ENCODE measurements around the gene CCDC142. TPM values are rescaled to one million over a fixed set of nuclear protein-coding genes. Genes with fewer than 3 reads are reported as not detected.
"Not testable (repeated sequence)": the region's sequence is repeated elsewhere in the genome, so short reads cannot be mapped to it uniquely, and the experiment has no call there.

Gene CCDC142
- total RNA-seq, 4 donors from 2014 or later = 9.6 to 27.8 (median 19.2) TPM

GRCh38 chr2:74474481-74474880 is 8.3 kb downstream of the CCDC142 start:
- H3K4me1 ChIP-seq = peaks cover 20 to 29% (median 28%) of the 10 kb centered on the region in 4 donors
- H3K4me3 ChIP-seq = no peak overlapping the region
- 89% methylated on average over 6 of the region's 6 CpGs for WGBS
- intact Hi-C loops (cut with DNase I) = no loop called here
- no peaks in the 10 kb centered on the region for H3K27me3 ChIP-seq
- no peak for DNase-seq (ENCODE audit: extremely low spot score)
- TF ChIP-seq POLR2A (IDR thresholded peaks at IDR 0.05; ENCODE audit: low read depth) (no peak), POLR2AphosphoS5 (IDR thresholded peaks at IDR 0.05) (no peak), EP300 (IDR thresholded peaks at IDR 0.05) (no peak)
- TF ChIP-seq, protein P1, sequence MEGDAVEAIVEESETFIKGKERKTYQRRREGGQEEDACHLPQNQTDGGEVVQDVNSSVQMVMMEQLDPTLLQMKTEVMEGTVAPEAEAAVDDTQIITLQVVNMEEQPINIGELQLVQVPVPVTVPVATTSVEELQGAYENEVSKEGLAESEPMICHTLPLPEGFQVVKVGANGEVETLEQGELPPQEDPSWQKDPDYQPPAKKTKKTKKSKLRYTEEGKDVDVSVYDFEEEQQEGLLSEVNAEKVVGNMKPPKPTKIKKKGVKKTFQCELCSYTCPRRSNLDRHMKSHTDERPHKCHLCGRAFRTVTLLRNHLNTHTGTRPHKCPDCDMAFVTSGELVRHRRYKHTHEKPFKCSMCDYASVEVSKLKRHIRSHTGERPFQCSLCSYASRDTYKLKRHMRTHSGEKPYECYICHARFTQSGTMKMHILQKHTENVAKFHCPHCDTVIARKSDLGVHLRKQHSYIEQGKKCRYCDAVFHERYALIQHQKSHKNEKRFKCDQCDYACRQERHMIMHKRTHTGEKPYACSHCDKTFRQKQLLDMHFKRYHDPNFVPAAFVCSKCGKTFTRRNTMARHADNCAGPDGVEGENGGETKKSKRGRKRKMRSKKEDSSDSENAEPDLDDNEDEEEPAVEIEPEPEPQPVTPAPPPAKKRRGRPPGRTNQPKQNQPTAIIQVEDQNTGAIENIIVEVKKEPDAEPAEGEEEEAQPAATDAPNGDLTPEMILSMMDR (IDR thresholded peaks at IDR 0.05) = no peak
- H3K9me3 ChIP-seq = no peaks in the 10 kb centered on the region
- peaks cover 15 to 49% (median 39%) of the 10 kb centered on the region in 4 donors for H3K36me3 ChIP-seq
- no peak overlapping the region for H3K27ac ChIP-seq (replicated peaks in 1 of 4)

DNA sequence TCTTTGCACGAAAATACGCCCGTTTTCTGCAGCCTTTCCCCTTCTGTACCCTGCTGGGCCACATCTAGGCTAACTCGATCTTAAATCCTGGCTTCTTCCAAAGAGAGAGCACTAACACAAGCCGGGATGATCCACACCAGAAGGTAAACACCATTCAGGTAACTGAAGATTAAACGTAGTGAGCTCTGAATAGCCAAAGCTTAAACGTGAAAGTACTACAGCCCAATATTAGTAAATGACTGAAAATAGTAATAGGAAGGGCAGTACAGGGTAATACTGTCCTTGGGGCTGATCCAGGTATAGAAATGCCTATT is 9.9 kb downstream of the CCDC142 start:
- WGBS = 12% methylated on average over 7 of the region's 7 CpGs
- Histone ChIP-seq H3K27ac (replicated peaks in 1 of 4) (peak overlapping the region; percentile 80 to 90 (median 84)), H3K4me3 (peak overlapping the region; percentile 63 to 89 (median 73)), H3K36me3 (peaks cover 9 to 36% (median 30%) of the 10 kb centered on the region in 4 donors), H3K9me3 (no peaks in the 10 kb centered on the region), H3K27me3 (no peaks in the 10 kb centered on the region), H3K4me1 (peaks cover 20 to 28% (median 26%) of the 10 kb centered on the region in 4 donors)
- intact Hi-C loops (cut with DNase I) = no loop called here
- TF ChIP-seq EP300 (IDR thresholded peaks at IDR 0.05) = no peak
- TF ChIP-seq, protein P1 (IDR thresholded peaks at IDR 0.05) = no peak
- no peak for DNase-seq (ENCODE audit: extremely low spot score)

DNA sequence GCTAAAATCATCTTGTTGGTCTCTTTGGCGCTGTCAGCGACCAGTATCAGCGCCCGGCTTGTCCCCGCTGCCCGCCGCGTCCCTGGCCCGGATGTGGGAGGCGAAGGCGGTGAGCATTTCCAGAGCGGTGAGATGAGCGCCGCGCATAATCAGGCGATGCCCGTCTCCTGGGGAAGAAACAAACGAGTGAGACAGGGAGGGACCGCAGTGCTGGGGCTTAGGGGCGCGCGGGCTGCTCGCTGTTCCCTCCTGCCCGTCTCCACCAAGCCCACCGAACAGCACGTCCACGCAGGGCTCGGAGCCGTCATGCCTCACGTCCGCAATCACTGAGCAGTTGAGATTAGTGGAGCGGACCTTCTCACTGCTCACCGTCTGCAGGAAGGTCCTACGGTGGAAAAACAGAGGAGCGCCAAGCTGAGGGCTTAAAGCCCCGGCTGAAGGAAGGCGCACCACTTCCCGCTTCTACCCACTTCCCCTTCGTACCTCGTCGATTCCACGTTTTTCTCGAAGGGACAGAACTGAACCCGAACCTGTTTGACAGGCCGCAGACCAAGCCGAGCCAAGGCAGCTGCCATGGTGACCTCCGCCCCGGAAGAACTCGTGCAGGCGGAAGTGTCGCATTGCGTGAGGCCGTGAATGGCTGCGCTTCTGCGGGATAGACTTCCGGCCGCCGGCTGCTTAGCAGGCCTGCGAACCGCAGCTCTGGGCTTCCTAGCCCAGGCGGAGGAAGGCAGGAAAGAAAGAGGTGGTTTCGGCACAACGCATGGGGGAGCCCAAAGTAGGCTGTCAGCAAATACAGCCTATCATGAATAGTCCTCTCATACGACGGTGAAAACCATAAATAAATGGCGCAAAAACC is 10.5 kb downstream of the CCDC142 start, which contains the start of gene MRPL53:
TSS of gene MRPL53 (minus strand) at position 595 of the 859 bp plus-strand sequence. CDS start at position 575, 20 bp downstream.
- peak within 1 kb of the TSS; percentile 63 to 89 (median 73) for H3K4me3 ChIP-seq
- TF ChIP-seq EP300 (IDR thresholded peaks at IDR 0.05) = no peak
- TF ChIP-seq, protein P1 (IDR thresholded peaks at IDR 0.05) = peak in 1 of 3 experiments; percentile 21
- TF ChIP-seq POLR2AphosphoS5 (IDR thresholded peaks at IDR 0.05) = peak; percentile 98
- peak; percentile 62 for TF ChIP-seq POLR2A (IDR thresholded peaks at IDR 0.05; ENCODE audit: low read depth)
- WGBS = under 1% methylated on average over 40 of the region's 66 CpGs
- peak within 1 kb of the TSS; percentile 80 to 90 (median 84) for H3K27ac ChIP-seq (replicated peaks in 1 of 4)
- no peaks in the 10 kb centered on the region for H3K9me3 ChIP-seq
- H3K27me3 ChIP-seq = no peaks in the 10 kb centered on the region
- intact Hi-C loops (cut with DNase I) = no loop called here
- H3K36me3 ChIP-seq = peaks cover 9 to 31% (median 27%) of the 10 kb centered on the region in 4 donors
- H3K4me1 ChIP-seq = peaks cover 20 to 28% (median 26%) of the 10 kb centered on the region in 4 donors
- DNase-seq (ENCODE audit: extremely low spot score) = peak; percentile 98

GRCh38 chr2:74471332-74472065 is 11.3 kb downstream of the CCDC142 start:
- intact Hi-C loops (cut with DNase I) = no loop called here
- Histone ChIP-seq H3K4me3 (peak overlapping the region; percentile 63 to 89 (median 73)), H3K9me3 (no peaks in the 10 kb centered on the region), H3K27me3 (no peaks in the 10 kb centered on the region), H3K27ac (replicated peaks in 1 of 4) (peak overlapping the region; percentile 80 to 90 (median 84)), H3K36me3 (peaks cover 9 to 25% (median 21%) of the 10 kb centered on the region in 4 donors), H3K4me1 (peaks cover 20 to 27% (median 24%) of the 10 kb centered on the region in 4 donors)
- TF ChIP-seq, protein P1 (IDR thresholded peaks at IDR 0.05) = no peak
- no peak for TF ChIP-seq POLR2AphosphoS5 (IDR thresholded peaks at IDR 0.05)
- TF ChIP-seq POLR2A (IDR thresholded peaks at IDR 0.05; ENCODE audit: low read depth) = no peak
- no peak for TF ChIP-seq EP300 (IDR thresholded peaks at IDR 0.05)
- no peak for DNase-seq (ENCODE audit: extremely low spot score)
- WGBS = 71% methylated on average over 10 of the region's 16 CpGs

DNA sequence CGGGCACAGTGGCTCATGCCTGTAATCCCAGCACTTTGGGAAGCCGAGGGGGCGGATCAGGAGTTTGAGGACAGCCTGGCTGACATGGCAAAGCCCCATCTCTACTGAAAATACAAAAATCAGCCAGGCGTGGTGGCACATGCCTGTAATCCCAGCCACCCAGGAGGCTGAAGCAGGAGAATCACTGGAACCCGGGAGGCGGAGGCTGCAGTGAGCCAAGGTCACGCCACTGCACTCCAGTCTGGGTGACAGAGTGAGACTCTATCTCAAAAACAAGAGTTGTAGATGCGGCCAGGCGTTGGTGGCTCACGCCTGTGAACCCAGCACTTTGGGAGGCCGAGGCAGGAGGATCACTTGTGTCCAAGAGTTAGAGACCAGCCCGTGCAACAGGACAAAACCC is 12.1 kb downstream of the CCDC142 start:
- H3K27me3 ChIP-seq; DNase-seq (ENCODE audit: extremely low spot score); intact Hi-C loops (cut with DNase I); H3K4me3 ChIP-seq; H3K9me3 ChIP-seq: not testable (repeated sequence)
- 96% methylated on average over 12 of the region's 12 CpGs for WGBS
- Histone ChIP-seq H3K27ac (replicated peaks in 1 of 4) (peak overlapping the region in 2 of 4 donors; percentile 33 to 80), H3K4me1 (peaks cover 24 to 35% (median 30%) of the 10 kb centered on the region in 4 donors), H3K36me3 (peaks cover 9 to 21% (median 17%) of the 10 kb centered on the region in 4 donors)
